NCI-H1092 treated with DMSO at 0.1 percent for 48 hours (cell line): ENCODE data around the gene KRTAP2-4.
"Not testable (repeated sequence)": the region's sequence is repeated elsewhere in the genome, so short reads cannot be mapped to it uniquely, and the experiment has no call there.

Experiments
- DNase-seq: peaks from one replicate; lab custom pipeline; 2025; lab: John Stamatoyannopoulos, UW

The KRTAP2-4 gene

DNA sequence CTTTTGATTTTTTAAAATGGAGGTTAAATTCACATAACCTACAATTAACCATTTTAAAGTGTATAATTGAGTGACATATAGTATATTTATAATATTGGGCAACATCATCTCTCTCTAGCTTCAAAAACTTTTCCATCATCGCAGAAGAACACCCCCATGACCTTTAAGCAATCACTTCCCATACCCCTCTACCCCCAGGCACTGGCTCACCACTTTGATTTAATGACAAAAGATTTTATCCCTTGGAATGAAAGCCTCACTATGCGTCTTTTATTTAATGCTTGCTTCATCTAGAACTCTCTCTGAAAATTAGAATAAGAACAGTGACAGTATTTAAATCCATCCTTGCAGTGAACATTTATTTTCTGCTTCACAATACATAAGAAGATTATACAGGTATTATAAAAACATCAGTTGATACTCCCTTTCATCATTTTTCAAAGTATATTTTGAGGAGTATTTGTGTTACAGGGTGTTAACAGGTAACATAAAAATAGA, 27.8 kb downstream of the KRTAP2-4 start:
- no peak for DNase-seq

DNA sequence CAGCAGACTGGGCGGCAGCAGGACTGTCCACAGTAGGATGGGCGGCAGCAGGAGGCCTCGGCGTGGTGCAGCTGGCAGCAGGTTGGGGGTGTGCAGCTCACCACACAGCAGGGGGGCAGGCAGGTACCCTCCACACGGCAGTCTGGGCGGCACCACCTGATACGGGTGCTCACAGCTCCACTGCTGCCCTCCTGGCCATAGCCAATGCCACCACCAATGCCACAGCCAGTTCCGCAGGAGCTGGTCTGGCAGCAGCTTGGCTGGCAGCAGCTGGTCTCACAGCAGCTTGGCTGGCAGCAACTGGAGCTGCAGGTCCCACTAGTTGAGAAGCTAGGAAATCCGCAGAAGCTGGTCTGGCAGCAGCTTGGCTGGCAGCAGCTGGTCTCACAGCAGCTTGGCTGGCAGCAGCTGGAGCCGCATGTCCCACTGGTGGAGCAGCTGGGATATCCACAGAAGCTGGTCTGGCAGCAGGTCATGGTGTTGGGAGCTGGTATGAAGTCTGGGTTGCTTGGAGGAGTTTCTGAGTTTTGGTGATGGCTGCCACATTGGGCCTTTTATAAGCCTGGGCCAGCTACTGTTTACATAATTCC, 31.2 kb downstream of the KRTAP2-4 start, which contains the start of gene KRTAP1-3:
KRTAP1-3 (minus strand) TSS at position 529 of the 590 bp plus-strand sequence; CDS start at position 476, 53 bp downstream.
- DNase-seq: not testable (repeated sequence)

DNA sequence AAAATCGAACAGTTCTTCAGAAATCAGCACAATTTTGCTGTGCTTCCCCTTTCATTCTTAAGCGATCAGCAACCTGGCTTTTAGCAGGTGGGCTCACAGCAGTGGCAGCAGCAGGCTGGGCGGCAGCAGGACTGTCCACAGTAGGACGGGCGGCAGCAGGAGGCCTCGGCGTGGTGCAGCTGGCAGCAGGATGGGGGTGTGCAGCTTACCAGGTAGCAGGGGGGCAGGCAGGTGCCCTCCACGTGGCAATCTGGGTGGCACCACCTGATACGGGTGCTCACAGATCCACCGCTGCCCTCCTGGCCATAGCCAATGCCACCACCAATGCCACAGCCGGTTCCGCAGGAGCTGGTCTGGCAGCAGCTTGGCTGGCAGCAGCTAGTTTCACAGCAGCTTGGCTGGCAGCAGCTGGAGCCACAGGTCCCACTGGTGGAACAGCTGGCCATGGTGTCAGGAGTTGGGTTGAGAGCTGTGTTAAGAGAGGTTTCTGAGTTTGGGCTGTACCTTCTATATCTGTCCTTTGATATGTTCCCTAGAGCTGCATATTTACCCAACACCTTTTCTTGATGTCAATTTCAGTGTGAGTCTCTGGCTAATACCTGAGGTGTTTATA, 35.9 kb downstream of the KRTAP2-4 start, which contains the start of gene KRTAP1-4:
KRTAP1-4 (minus strand) TSS at position 563 of the 613 bp plus-strand sequence; CDS start at position 446, 117 bp downstream.
- DNase-seq: no peak

DNA sequence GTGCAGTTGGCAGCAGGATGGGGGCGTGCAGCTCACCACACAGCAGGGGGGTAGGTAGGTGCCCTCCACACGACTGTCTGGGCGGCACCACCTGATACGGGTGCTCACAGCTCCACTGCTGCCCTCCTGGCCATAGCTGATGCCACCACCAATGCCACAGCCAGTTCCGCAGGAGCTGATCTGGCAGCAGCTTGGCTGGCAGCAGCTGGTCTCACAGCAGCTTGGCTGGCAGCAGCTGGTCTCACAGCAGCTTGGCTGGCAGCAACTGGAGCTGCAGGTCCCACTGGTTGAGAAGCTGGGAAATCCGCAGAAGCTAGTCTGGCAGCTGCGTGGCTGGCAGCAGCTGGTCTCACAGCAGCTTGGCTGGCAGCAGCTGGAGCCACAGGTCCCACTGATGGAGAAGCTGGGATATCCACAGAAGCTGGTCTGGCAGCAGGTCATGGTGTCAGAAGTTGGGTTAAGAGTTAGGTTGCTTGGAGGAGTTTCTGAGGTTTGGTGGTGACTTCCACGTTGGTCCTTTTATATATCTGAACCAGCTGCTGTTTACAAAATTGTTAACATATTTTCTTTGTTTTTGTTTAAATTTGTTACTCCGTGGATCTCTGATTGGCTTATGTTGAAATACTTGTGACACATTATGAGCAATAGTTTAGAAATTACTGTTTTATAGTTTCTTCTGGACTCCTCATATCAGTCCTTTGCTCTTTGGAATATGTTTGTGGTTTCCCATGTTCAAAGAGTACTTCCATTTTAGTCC, 38.8 kb downstream of the KRTAP2-4 start, which contains the start of gene KRTAP1-5:
KRTAP1-5 (minus strand) TSS at position 494 of the 757 bp plus-strand sequence; CDS start at position 441, 53 bp downstream.
- DNase-seq: no peak

DNA sequence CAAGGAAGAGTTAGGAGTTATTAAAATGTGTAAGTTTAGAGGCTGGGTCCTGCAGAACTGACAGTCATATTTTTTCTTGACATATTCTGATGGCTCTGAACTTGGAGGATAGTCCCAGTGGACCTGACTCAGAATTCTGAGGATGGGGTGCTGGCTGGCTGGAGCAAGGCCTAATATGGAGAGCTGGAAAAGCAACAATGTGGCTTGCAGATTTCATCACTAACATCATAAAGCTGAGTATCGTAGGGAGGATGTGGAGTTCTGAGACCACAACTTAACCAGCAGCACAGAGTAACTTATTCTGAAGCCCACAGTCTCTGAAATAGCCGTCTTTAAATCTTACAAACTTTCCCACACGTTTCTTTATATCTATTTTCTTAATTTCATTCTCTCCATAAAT, 41.0 kb downstream of the KRTAP2-4 start:
- no peak for DNase-seq

DNA sequence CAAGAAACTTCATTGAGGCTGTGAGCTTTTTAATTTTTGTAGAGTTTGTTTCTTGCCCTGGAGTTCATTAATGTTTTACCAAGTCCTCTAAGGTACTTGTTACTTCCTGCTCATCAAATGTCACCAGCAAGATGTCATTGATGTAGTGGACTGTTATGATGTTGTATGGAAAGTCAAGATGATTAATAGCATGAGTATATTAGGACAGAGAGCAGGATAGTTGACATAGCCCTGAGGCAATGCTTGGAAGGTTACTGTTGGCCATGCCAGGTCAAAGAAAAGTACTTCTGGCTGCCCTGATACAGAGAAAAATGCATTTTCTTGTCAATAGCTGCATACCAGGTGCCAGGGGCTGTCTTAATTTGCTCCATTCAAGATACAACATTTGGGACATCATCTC, 45.3 kb downstream of the KRTAP2-4 start:
- DNase-seq: no peak

DNA sequence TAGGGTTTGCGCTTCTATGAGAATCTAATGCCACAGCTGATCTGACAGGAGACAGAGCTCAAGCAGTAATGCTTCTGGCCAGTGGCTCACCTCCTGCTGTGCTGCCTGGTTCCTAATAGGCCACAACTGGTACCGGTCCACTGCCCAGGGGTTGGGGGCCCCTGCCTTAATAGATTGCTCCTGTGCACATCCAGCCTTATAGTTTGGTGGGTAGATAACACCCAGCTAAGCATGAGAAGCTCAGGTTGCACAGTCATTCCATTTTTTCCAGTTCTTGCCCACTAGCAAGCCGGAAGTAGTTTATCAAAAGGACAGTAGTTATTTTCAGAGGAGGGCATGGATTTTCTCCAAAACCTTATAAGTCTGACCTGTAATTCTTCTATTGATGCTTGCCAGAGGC, 46.3 kb downstream of the KRTAP2-4 start:
- no peak for DNase-seq

DNA sequence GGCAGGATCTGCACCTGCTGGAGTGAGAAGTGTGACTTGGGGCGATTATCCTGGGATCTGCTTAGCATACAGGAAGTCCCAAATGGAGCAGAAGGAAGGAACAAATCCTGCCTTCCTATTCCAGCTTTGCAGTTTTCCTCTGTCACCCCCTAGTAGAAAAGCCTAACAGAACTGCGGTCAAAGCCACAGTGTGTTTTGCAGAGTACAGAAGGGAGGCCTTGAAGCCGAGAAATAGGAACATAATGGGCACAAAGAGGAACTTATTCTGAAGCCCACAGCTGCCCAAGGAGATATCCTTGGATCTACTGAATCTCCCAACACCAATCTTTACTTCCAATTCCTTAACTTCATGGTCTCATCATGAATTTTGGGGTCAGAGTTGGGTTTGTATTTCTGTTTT, 47.1 kb downstream of the KRTAP2-4 start:
- DNase-seq: no peak

DNA sequence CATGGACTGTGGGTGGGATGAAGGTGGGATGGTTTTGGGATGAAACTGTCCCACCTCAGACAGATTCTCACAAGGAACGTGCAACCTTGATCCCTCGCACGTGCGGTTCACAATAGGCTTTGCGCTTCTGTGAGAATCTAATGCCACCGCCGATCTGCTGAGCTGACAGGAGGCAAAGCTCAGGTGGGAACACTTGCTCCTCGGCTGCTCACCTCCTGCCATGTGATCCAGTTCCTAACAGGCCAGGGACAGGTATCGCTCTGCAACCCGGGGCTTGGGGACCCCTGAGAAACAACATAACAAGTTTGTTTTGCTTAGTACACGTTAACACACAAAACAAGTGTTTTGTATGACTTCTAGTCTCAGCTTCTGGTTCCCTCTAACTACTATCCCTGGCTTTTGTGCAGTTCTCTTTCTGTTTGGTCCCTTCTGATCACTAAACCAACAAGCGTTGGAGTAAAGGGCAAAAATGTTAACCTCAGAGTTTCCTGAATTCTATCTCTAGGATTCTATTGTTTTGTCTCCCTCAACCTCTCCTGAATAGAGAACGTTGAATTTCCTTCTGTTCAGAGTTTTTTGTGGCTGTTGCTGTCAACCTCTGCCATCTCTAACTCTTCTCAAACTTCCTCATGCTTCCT, 49.0 kb downstream of the KRTAP2-4 start:
- no peak for DNase-seq

DNA sequence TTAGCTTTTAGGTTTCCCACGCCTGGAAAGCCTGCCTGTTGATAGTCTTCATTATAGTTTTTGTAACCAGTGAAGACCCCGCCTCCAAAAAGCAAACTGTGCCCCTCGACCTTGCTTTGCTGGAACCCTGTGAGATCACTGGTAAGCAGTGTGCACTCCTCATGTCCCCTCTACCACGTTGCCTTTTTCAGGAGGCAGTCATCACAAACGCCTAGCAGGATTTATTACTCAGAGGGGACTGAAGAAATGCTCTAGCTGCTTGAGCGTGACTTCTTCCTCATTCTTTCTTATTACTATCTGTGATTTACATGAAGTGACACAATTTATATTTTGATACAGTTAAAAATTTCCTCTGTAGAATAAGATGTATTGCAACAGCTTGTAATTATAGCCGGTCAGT, 50.2 kb downstream of the KRTAP2-4 start:
- DNase-seq: no peak
